ENCODE data around the gene SEC22C.

The SEC22C gene

GRCh38 chr3:42501321-42501680, 80.5 kb downstream of the SEC22C start:
- H3K4me3 ChIP-seq (ENCODE audit: low read depth, low read length): no peak overlapping the region
- no peak for TF ChIP-seq CTCF (IDR thresholded peaks at IDR 0.05; ENCODE audit: low read depth, low read length)

- no peak overlapping the region for H3K4me3 ChIP-seq (ENCODE audit: low read depth, low read length)
- TF ChIP-seq CTCF (IDR thresholded peaks at IDR 0.05; ENCODE audit: low read depth, low read length): no peak
These were observed 80.9 kb downstream of the SEC22C start for GRCh38 chr3:42500909-42501308.

- no peak for TF ChIP-seq CTCF (IDR thresholded peaks at IDR 0.05; ENCODE audit: low read depth, low read length)
These were observed 81.7 kb downstream of the SEC22C start for GRCh38 chr3:42500091-42500490.

GRCh38 chr3:42499478-42499871, 82.3 kb downstream of the SEC22C start:
- H3K4me3 ChIP-seq (ENCODE audit: low read depth, low read length): no peak overlapping the region
- TF ChIP-seq CTCF (IDR thresholded peaks at IDR 0.05; ENCODE audit: low read depth, low read length): no peak

More at GRCh38 chr3:42500091-42500490, 81.7 kb downstream of the SEC22C start:
- no peak overlapping the region for H3K4me3 ChIP-seq (ENCODE audit: low read depth, low read length)

GRCh38 chr3:42498791-42499477, 82.8 kb downstream of the SEC22C start:
- H3K4me3 ChIP-seq (ENCODE audit: low read depth, low read length): no peak overlapping the region
- no peak for TF ChIP-seq CTCF (IDR thresholded peaks at IDR 0.05; ENCODE audit: low read depth, low read length)

- TF ChIP-seq CTCF (IDR thresholded peaks at IDR 0.05; ENCODE audit: low read depth, low read length): no peak
- H3K4me3 ChIP-seq (ENCODE audit: low read depth, low read length): no peak overlapping the region
These were observed 83.7 kb downstream of the SEC22C start for GRCh38 chr3:42498034-42498433.

All from WI38 (cell line).